ENCODE measurements around the gene SMIM27. TPM values are rescaled to one million over a fixed set of nuclear protein-coding genes. Genes with fewer than 3 reads are reported as not detected.
"Not testable (repeated sequence)": the region's sequence is repeated elsewhere in the genome, so short reads cannot be mapped to it uniquely, and the experiment has no call there.

SMIM27 gene
- total and polyA plus RNA-seq, 2 of the 8 experiments (the other 6 are each of a cell fraction or from before 2014, with no cell fraction given) = 3.6 to 18.1 TPM

DNA sequence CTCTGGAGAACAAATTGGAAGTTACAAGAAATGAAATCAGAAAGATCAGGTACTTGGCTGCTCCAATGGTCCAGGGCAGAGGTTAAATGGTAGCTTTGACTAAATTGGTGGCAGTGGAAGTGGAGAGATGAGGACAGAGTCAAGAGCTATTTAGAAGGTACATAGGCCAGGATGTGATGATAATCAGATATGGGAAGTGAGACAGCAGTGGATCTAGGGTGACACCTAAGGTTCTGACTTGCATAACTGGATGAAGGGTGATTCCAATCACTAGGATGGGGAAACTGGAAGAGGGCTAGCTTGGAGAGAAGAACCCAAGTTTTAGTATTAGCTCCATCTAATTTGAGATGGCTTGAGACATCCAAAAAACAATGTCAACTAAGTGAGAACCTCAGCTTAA is 44.8 kb downstream of the SMIM27 start (continued):
- TF ChIP-seq GTF2F1 (IDR thresholded peaks at IDR 0.05; ENCODE audit: borderline replicate concordance, low read depth, low read length) (no peak), KDM4A (IDR thresholded peaks at IDR 0.05; ENCODE audit: low read depth, low read length, severe bottlenecking) (no peak), SP1 (IDR thresholded peaks at IDR 0.05; ENCODE audit: low read depth, low read length) (no peak), RXRA (IDR thresholded peaks at IDR 0.05; ENCODE audit: insufficient read depth, low read depth, low read length) (no peak), CHD2 (IDR thresholded peaks at IDR 0.05; ENCODE audit: low read length) (no peak)

DNA sequence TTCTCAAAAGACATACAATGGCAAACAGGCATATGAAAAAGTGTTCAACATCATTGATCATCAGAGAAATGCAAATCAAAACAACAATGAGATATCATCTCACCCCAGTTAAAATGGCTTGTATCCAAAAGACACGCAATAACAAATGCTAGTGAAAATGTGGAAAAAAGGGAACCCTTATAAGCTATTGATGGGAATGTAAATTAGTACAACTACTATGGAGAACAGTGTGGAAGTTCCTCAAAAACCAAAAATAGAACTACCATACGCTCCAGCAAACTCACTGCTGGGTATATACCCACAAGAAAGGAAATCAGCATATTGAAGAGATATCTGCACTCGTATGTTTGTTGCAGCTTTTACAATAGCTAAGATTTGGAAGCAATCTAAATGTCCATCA is 46.9 kb downstream of the SMIM27 start:
- H2AK5ac ChIP-seq (ENCODE audit: low read depth, low read length); H2BK12ac ChIP-seq (ENCODE audit: low read depth, low read length); DNase-seq (ENCODE audit: low read depth in 1 of 2, low spot score in 2 of 2); H3K14ac ChIP-seq (ENCODE audit: insufficient read length); H4K91ac ChIP-seq (replicated peaks; ENCODE audit: insufficient read length, low read length); H3K4me3 ChIP-seq (ENCODE audit: extremely low read depth in 1 of 4, insufficient read depth in 2 of 4, low read depth in 3 of 4, low read length in 4 of 4); H3K18ac ChIP-seq (ENCODE audit: extremely low read depth, low read length); H3K79me1 ChIP-seq (ENCODE audit: low read depth, low read length); H2BK15ac ChIP-seq (ENCODE audit: low read length); H3K27me3 ChIP-seq (replicated peaks in 1 of 4; ENCODE audit: control insufficient read depth in 3 of 4, extremely low read depth in 1 of 4, insufficient read depth in 3 of 4, low read length in 3 of 4); H3K4ac ChIP-seq (replicated peaks; ENCODE audit: insufficient read length, low read depth, low read length); H4K8ac ChIP-seq (ENCODE audit: extremely low read depth, insufficient read depth, low read length); FAIRE-seq; H4K20me1 ChIP-seq (replicated peaks in 1 of 2; ENCODE audit: control insufficient read depth in 1 of 2, insufficient read depth in 2 of 2, low read length in 2 of 2); POLR2A ChIA-PET (ENCODE audit: partially characterized antibody); H3K36me3 ChIP-seq (ENCODE audit: control insufficient read depth in 2 of 4, insufficient read depth in 4 of 4, low read length in 3 of 4); H2BK5ac ChIP-seq (ENCODE audit: low read depth, low read length); H3K23me2 ChIP-seq (ENCODE audit: low read depth, low read length); H3K27ac ChIP-seq (ENCODE audit: low read depth, low read length); H3K9ac ChIP-seq (replicated peaks in 1 of 4; ENCODE audit: extremely low read depth in 1 of 4, low read depth in 3 of 4, low read length in 3 of 4); H3K79me2 ChIP-seq (ENCODE audit: control insufficient read depth in 1 of 2, insufficient read depth in 2 of 2, low read length in 2 of 2); H3K4me2 ChIP-seq (ENCODE audit: insufficient read depth in 1 of 2, low read depth in 2 of 2, low read length in 2 of 2); H3K4me1 ChIP-seq (replicated peaks in 1 of 4; ENCODE audit: control insufficient read depth in 3 of 4, insufficient read depth in 4 of 4, low read length in 3 of 4); H3K23ac ChIP-seq (ENCODE audit: insufficient read length); H4K5ac ChIP-seq (ENCODE audit: insufficient read length, low read depth, low read length); H3K56ac ChIP-seq (replicated peaks; ENCODE audit: insufficient read length, low read depth, low read length); H3K9me3 ChIP-seq (ENCODE audit: insufficient read depth in 2 of 2, low read depth in 1 of 2, low read length in 1 of 2); H2BK120ac ChIP-seq (replicated peaks; ENCODE audit: low read depth, low read length); H2AFZ ChIP-seq (ENCODE audit: low read length); H2BK20ac ChIP-seq (ENCODE audit: low read length): not testable (repeated sequence)
- CTCF ChIA-PET (ENCODE audit: partially characterized antibody) = interaction anchor here (0.6 to 1.7 kb wide), 5 partner anchors 9 to 221 kb away, joined by 3 to 8 read pairs (median 5); no protein-coding TSS in a partner anchor
- WGBS, 2 experiments (ENCODE audit: extremely low coverage in 1 of 2, insufficient coverage in 1 of 2, insufficient read length in 1 of 2, insufficient replicate concordance in 2 of 2, low coverage in 1 of 2, low lambda C conversion rate in 2 of 2, missing lambda C conversion rate in 1 of 2) = 84% methylated on average over 3 of the region's 3 CpGs; no CpG with 5 or more reads in 1 of the 2 experiments

Measured in H1 (cell line).